Urinary bladder (tissue), 4 donors: ENCODE results near the gene ACTN2. TPM values are rescaled to one million over a fixed set of nuclear protein-coding genes. Genes with fewer than 3 reads are reported as not detected.
"Not testable (repeated sequence)": the region's sequence is repeated elsewhere in the genome, so short reads cannot be mapped to it uniquely, and the experiment has no call there.

Experiments
- DNase-seq: peaks from one replicate; pipeline ENCODE4 v3.0.0-alpha.2; 2015; ENCODE audit errors: extremely low spot score
- H3K27ac ChIP-seq: one replicate; pipeline ENCODE4 v1.5.1; 2013; ENCODE audit warnings: low read depth, mild to moderate bottlenecking, moderate library complexity
- H3K36me3 ChIP-seq: one replicate; pipeline ENCODE4 v1.6.1; 2013; ENCODE audit warnings: mild to moderate bottlenecking, moderate library complexity; ENCODE audit not compliant: insufficient read depth
- H3K4me1 ChIP-seq: one replicate; pipeline ENCODE4 v1.6.1; 2013; ENCODE audit warnings: mild to moderate bottlenecking, moderate library complexity; ENCODE audit not compliant: insufficient read depth
- H3K4me3 ChIP-seq: one replicate; pipeline ENCODE4 v1.5.1; 2013; ENCODE audit warnings: low read depth, low read length
- WGBS: extraction: QIAGEN DNeasy Blood & Tissue Kit; methylation state at CpG from one replicate; pipeline ENCODE4 v1.1.7; 2013; 5-methylcytosine and 5-hydroxymethylcytosine counted together
- polyA plus RNA-seq: library from polyadenylated mRNA; stranded (reverse); fragments of 200-250 nt; gene quantifications from one replicate; pipeline ENCODE4 v1.2.3, GENCODE V29; 2013
- total RNA-seq: library from RNA; depleted of rRNA; stranded (reverse); fragments of >200 nt; gene quantifications from one replicate; pipeline ENCODE4 v1.2.3, GENCODE V29; 2014
- donor health status: healthy with polysubstance abuse.
- donor health status: healthy.

Gene ACTN2
- 14.2 TPM for total RNA-seq
- 12.8 TPM for polyA plus RNA-seq

- Histone ChIP-seq H3K27ac (no peak within 1 kb of the TSS), H3K4me3 (peak within 1 kb of the TSS; percentile 38), H3K36me3 (no peaks in the 10 kb centered on the region), H3K4me1 (peaks cover 1% of the 10 kb centered on the region)
- WGBS: 4% methylated on average over 93 of the region's 93 CpGs
- DNase-seq: no peak
Measured at GRCh38 chr1:236685917-236686814, at the start of gene ACTN2. ACTN2 (plus strand) TSS chr1:236686499; CDS start chr1:236686674, 175 bp downstream.

GRCh38 chr1:236638945-236639344, 47.4 kb upstream of the ACTN2 start:
- Histone ChIP-seq H3K4me1 (no peaks in the 10 kb centered on the region), H3K4me3 (no peak overlapping the region), H3K27ac (no peak overlapping the region), H3K36me3 (no peaks in the 10 kb centered on the region)
- no peak for DNase-seq
- 70% methylated on average over 13 of the region's 13 CpGs for WGBS

DNA sequence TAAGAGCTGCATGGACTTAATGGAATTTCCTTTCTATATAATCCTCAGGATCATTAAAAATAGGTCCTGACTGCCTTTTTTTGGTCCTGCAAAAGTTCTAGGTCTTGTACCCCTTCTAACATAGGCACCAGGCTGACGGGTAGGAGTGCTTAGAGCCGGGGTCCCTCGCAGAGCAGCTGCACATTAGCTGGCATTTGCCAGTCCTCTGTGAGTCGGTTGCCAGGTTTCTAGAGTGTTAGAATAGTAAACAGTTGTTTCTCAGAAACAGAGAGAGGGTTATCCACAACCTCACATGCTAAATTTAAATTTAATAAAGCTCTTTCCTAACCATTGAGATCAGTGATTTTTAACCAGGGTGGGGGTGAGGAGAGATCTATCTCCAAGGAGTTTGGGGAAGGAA, 46.6 kb upstream of the ACTN2 start:
- Histone ChIP-seq H3K27ac (no peak overlapping the region), H3K36me3 (no peaks in the 10 kb centered on the region), H3K4me1 (no peaks in the 10 kb centered on the region), H3K4me3 (no peak overlapping the region)
- 33% methylated on average over 4 of the region's 4 CpGs for WGBS
- DNase-seq: no peak

DNA sequence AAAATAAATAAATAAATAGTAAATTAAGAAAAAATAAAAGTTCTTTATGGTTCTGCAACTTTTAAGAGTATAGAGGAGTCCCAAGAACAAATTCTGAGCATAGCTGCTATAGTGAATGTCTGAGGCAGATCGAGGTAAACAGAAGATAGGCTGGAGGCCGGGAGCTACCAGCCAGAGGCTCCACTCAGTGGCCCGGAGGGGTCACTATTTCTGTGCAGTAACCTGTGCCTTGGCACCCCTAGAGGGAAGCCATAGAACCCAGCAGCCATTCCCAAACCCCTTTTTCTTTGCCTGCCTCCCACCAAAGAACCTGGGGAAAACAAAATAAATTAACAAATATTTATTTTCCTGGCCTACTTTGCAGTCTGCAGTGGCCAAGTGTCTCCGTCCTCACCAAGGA, 43.5 kb upstream of the ACTN2 start:
- DNase-seq: no peak
- Histone ChIP-seq H3K27ac (no peak overlapping the region), H3K36me3 (no peaks in the 10 kb centered on the region), H3K4me3 (no peak overlapping the region), H3K4me1 (no peaks in the 10 kb centered on the region)
- WGBS: 89% methylated on average over 4 of the region's 4 CpGs

GRCh38 chr1:236645016-236645680, 41.2 kb upstream of the ACTN2 start:
- Histone ChIP-seq H3K4me1 (no peaks in the 10 kb centered on the region), H3K36me3 (no peaks in the 10 kb centered on the region), H3K27ac (no peak overlapping the region), H3K4me3 (no peak overlapping the region)
- no peak for DNase-seq
- 91% methylated on average over 5 of the region's 5 CpGs for WGBS

DNA sequence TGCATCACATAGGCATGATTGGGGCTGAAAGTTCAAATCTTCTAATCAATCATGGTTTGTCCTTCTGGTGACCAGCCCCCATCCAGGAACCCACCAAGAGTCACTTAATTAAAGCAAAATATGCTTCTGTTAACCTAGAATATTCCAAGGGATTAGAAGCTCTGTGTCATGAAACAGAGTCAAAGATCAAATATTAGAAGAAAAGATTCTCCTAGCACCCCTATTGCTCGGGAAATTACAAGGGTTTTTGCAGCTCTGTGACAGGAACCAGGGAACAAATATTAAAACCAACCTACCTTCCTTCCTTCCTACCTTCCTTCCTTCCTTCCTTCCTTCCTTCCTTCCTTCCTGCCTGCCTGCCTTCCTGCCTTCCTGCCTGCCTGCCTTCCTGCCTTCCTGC, 31.8 kb upstream of the ACTN2 start:
- no peaks in the 10 kb centered on the region for H3K4me1 ChIP-seq
- DNase-seq: no peak
- H3K4me3 ChIP-seq: no peak overlapping the region
- WGBS: 79% methylated on average over 1 of the region's 1 CpG
- no peaks in the 10 kb centered on the region for H3K36me3 ChIP-seq
- H3K27ac ChIP-seq: no peak overlapping the region

DNA sequence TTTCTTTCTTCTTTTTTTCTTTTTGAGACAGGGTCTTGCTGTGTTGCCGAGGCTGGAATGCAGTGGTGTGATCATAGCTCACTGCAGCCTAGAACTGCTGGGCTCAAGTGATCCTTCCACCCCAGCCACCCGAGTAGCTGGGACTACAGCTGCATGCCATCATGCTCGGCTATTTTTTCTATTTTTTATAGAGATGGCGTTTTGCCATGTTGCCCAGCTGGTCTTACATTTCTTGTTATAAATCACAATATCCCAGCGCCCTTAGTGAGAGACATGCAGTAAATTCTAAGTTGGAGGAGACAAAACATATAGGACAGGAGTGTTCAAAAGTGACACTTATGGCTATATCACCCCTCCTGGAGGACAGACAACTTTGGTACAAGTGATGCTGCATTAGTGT, 31.3 kb upstream of the ACTN2 start:
- Histone ChIP-seq H3K27ac (no peak overlapping the region), H3K4me1 (no peaks in the 10 kb centered on the region), H3K36me3 (no peaks in the 10 kb centered on the region), H3K4me3 (no peak overlapping the region)
- 17% methylated on average over 5 of the region's 5 CpGs for WGBS
- no peak for DNase-seq

- DNase-seq: no peak
- no peak overlapping the region for H3K4me3 ChIP-seq
- H3K4me1 ChIP-seq: no peaks in the 10 kb centered on the region
- no peaks in the 10 kb centered on the region for H3K36me3 ChIP-seq
- H3K27ac ChIP-seq: no peak overlapping the region
- 95% methylated on average over 8 of the region's 8 CpGs for WGBS
Measured at GRCh38 chr1:236657398-236657797, 28.9 kb upstream of the ACTN2 start.

DNA sequence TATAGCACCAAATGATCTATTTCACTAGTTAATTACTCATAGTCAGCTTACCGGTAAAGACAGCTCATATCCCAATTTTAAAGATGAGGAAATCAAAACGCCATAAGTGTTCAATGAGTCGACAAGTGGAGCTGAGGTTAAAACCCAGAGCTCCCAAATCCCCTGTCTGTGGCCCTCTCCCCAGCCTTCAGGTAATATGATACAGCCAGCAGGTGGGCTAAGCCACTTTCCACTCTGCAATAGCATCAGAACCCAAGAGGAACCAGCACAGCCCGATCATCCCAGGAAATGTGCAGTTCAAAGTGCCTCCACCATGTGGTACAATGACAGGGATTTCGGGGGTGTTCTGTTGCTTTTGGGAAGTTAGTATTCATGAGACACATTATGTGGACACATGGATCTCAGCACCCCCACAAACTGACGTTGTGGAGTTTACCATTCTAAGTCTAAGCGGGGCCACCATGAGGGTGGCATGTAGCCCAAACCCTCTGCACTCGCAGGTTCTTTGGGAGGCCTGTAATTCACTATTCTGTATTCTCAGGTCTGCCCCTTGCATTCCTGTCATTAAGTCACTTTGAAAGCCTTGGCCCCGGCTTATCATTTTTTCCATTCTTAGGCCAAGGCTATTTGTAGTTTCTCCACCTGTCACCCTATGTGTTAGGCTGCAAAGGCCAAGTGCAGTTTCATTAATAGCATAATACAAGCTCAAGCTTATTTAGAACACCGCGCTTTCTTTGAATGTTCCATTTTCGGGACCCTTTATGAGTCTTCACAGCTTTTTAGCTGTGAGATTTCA, 26.3 kb upstream of the ACTN2 start:
- Histone ChIP-seq H3K4me1 (no peaks in the 10 kb centered on the region), H3K36me3 (no peaks in the 10 kb centered on the region), H3K4me3 (no peak overlapping the region), H3K27ac (no peak overlapping the region)
- no peak for DNase-seq
- WGBS: 83% methylated on average over 12 of the region's 12 CpGs

GRCh38 chr1:236663934-236664333, 22.4 kb upstream of the ACTN2 start:
- WGBS: 73% methylated on average over 1 of the region's 1 CpG
- H3K27ac ChIP-seq: no peak overlapping the region
- no peaks in the 10 kb centered on the region for H3K36me3 ChIP-seq
- no peak overlapping the region for H3K4me3 ChIP-seq
- no peak for DNase-seq
- no peaks in the 10 kb centered on the region for H3K4me1 ChIP-seq

DNA sequence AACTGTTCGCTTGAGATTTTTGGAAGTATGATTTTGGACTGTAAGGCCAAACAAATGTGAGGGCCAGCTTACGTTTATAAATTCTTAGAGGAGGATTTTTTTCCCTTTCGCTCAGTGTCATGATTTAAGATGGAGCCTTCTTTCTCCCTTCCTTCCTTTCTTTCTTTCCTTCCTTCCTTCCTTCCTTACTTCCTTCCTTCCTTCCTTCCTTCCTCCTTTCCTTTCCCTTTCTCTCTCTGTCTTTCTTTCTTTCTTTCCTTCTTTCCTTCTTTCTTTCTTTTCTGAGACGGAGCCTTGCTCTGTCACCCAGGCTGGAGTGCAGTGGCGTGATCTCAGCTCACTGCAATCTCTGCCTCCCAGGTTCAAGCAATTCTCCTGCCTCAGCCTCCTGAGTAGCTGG, 17.4 kb upstream of the ACTN2 start:
- H3K4me3 ChIP-seq, DNase-seq, H3K4me1 ChIP-seq, H3K27ac ChIP-seq, H3K36me3 ChIP-seq: not testable (repeated sequence)
- whole genome bisulfite sequencing: 87% methylated on average over 5 of the region's 5 CpGs

DNA sequence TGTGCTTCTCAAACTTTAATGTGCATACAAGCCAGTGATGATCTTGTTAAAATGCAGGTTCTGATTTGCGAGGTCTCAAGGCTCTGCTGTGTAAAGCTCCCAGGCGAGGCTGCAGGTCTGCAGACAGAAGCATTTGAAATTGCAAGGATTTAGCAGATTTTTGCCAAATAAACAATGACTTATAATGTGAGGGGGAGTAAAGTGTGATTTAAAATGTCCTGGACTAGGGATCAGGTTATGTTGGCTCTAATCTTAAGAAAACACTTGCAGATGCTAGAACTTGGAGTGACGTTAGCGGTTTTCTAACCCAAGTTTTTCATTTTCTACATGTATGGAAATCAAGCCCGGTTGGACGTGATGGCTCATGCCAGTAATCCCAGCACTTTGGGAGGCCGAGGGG, 16.2 kb upstream of the ACTN2 start:
- 50% methylated on average over 7 of the region's 7 CpGs for WGBS
- no peak overlapping the region for H3K27ac ChIP-seq
- H3K4me1 ChIP-seq: no peaks in the 10 kb centered on the region
- no peak overlapping the region for H3K4me3 ChIP-seq
- no peaks in the 10 kb centered on the region for H3K36me3 ChIP-seq
- DNase-seq: no peak

- no peaks in the 10 kb centered on the region for H3K4me1 ChIP-seq
- H3K36me3 ChIP-seq: no peaks in the 10 kb centered on the region
- H3K27ac ChIP-seq: no peak overlapping the region
- DNase-seq: no peak
- no peak overlapping the region for H3K4me3 ChIP-seq
- 47% methylated on average over 5 of the region's 5 CpGs for WGBS
Measured at GRCh38 chr1:236673289-236673919, 12.9 kb upstream of the ACTN2 start.
